ENCODE data around the gene GPR75.
"Not testable (repeated sequence)": the region's sequence is repeated elsewhere in the genome, so short reads cannot be mapped to it uniquely, and the experiment has no call there.

The GPR75 gene

GRCh38 chr2:53856272-53856671, 3.5 kb downstream of the GPR75 start:
- DNase-seq (ENCODE audit: low read depth) = no peak
- TF ChIP-seq, protein P1, sequence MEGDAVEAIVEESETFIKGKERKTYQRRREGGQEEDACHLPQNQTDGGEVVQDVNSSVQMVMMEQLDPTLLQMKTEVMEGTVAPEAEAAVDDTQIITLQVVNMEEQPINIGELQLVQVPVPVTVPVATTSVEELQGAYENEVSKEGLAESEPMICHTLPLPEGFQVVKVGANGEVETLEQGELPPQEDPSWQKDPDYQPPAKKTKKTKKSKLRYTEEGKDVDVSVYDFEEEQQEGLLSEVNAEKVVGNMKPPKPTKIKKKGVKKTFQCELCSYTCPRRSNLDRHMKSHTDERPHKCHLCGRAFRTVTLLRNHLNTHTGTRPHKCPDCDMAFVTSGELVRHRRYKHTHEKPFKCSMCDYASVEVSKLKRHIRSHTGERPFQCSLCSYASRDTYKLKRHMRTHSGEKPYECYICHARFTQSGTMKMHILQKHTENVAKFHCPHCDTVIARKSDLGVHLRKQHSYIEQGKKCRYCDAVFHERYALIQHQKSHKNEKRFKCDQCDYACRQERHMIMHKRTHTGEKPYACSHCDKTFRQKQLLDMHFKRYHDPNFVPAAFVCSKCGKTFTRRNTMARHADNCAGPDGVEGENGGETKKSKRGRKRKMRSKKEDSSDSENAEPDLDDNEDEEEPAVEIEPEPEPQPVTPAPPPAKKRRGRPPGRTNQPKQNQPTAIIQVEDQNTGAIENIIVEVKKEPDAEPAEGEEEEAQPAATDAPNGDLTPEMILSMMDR (IDR thresholded peaks at IDR 0.05; ENCODE audit: low read depth, low read length, missing control alignments) = no peak
- H3K4me3 ChIP-seq (ENCODE audit: low read depth, low read length) = no peak overlapping the region

DNA sequence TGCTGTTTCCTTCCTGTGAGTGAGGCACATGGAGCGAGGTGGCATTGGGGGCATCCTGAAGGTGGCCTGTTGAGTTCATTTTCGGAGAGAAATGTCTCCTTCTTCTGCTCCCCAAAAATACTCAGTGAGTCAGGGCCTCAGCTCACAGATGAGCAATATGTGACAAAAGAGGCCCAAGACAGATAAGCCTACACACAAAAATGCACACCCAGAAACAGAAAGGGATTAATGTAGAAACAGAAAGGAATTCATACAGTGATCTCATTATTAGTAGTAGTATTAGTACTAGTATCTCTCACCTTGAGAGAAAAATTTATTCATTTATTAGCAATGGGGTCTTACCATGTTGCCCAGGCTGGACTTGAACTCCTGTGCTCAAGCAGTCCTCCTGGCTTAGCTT, 5.1 kb downstream of the GPR75 start:
- TF ChIP-seq, protein P1 (IDR thresholded peaks at IDR 0.05; ENCODE audit: low read depth, low read length, missing control alignments) = no peak
- DNase-seq (ENCODE audit: low read depth) = no peak
- no peak overlapping the region for H3K4me3 ChIP-seq (ENCODE audit: low read depth, low read length)

GRCh38 chr2:53852532-53852931, 7.2 kb downstream of the GPR75 start:
- H3K4me3 ChIP-seq (ENCODE audit: low read depth, low read length) = no peak overlapping the region
- TF ChIP-seq, protein P1 (IDR thresholded peaks at IDR 0.05; ENCODE audit: low read depth, low read length, missing control alignments) = no peak
- DNase-seq (ENCODE audit: low read depth) = no peak

DNA sequence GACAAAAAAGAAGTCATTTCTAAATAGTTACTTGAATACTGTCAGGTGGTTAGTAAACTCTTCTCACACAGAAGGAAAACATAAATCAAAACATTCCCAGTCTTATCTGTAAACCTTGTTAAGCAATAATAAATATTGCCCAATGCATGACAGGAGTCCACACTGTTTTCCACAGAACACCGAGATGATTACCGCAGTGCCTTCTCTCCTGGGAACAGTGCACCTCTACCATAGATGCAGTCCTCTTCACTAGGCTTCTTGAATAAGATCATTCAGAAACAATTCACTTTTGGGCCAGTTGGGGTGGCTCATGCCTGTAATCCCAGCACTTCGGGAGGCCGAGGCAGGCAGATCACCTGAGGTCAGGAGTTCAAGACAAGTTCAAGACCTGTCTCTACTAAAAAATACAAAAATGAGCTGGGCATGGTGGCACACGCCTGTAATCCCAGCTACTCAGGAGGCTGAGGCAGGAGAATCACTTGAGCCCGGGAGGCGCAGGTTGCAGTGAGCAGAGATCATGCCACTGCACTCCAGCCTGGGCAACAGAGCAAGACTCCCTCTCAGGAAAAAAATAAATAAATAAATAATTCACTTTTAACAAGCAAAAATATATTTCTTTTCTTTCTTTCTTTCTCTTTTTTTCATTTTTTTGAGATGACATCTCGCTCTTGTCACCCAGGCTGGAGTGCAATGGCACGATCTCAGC, 8.6 kb downstream of the GPR75 start:
- not testable (repeated sequence) for H3K4me3 ChIP-seq (ENCODE audit: low read depth, low read length); DNase-seq (ENCODE audit: low read depth)

- TF ChIP-seq, protein P1 (IDR thresholded peaks at IDR 0.05; ENCODE audit: low read depth, low read length, missing control alignments) = no peak
- DNase-seq (ENCODE audit: low read depth) = no peak
- no peak overlapping the region for H3K4me3 ChIP-seq (ENCODE audit: low read depth, low read length)
Measured at GRCh38 chr2:53848062-53848461, 11.7 kb downstream of the GPR75 start.

DNA sequence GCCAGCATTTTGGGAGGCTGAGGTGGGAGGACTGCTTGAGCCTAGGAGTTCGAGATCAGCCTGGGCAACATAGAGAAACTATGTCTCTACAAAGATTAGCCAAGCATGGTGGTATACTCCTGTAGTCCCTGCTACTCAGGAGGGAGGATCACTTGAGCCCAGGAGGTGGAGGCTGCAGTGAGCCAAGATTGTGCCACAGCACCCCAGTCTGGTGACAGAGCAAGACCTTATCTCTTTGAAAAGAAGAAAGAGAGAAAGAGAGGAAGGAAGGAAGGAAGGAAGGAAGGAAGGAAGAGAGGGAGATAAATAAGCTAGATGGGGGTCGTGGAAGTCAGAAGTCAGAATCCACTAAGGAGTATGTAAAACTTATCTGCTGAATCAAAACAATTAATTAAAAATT, 16.2 kb downstream of the GPR75 start:
- no peak overlapping the region for H3K4me3 ChIP-seq (ENCODE audit: low read depth, low read length)
- TF ChIP-seq, protein P1 (IDR thresholded peaks at IDR 0.05; ENCODE audit: low read depth, low read length, missing control alignments) = no peak
- DNase-seq (ENCODE audit: low read depth) = no peak

GRCh38 chr2:53842891-53843290, 16.9 kb downstream of the GPR75 start:
- DNase-seq (ENCODE audit: low read depth) = no peak
- no peak overlapping the region for H3K4me3 ChIP-seq (ENCODE audit: low read depth, low read length)
- TF ChIP-seq, protein P1 (IDR thresholded peaks at IDR 0.05; ENCODE audit: low read depth, low read length, missing control alignments) = no peak

DNA sequence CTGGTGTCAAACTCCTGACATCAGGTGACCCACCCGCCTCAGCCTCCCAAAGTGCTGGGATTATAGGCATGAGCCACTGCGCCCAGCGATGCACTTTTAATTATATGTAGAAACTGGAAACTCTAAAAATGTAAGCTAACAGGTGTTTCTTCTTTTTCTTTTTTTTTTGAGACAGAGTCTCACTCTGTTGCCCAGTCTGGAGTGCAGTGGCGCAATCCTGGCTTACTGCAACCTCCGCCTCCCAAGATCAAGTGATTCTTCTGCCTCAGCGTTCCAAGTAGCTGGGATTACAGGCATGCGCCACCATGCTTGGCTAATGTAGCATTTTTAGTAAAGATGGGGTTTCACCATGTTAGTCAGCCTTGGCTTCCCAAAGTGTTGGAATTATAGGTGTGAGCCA, 18.1 kb downstream of the GPR75 start:
- not testable (repeated sequence) for DNase-seq (ENCODE audit: low read depth); H3K4me3 ChIP-seq (ENCODE audit: low read depth, low read length)

All from GM12864 (cell line).